ENCODE data around the gene CCN2. TPM values are rescaled to one million over a fixed set of nuclear protein-coding genes. Genes with fewer than 3 reads are reported as not detected.

Gene CCN2
- total RNA-seq, 2 donors from 2014 or later = 821 to 1,207 TPM

DNA sequence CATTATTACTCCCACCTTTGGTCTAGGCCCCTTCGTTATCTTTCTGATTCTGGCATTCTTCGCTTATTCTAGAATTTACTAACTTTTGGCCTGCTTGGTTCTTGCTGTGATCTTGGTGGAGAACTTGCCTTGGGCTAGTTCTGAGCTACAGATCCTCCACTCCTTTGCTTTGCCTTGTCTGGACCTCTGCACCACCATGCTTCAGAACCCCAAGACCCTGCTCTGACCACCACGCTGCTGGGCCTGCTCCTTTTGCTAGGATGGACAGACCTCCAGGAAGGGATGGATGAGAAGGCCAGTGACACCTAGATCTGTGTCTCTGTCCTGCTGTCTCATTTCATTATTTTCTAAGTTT, 30.4 kb upstream of the CCN2 start:
- DNase-seq (ENCODE audit: low spot score) = no peak
- no peak overlapping the region for H3K4me3 ChIP-seq
- H3K36me3 ChIP-seq = no peaks in the 10 kb centered on the region
- no peaks in the 10 kb centered on the region for H3K9me3 ChIP-seq
- peak overlapping the region in 1 of 2 donors; percentile 13 for H3K27ac ChIP-seq
- no peak for ATAC-seq (ENCODE audit: insufficient number of reproducible peaks, low FRiP score, low read depth)
- TF ChIP-seq CTCF (IDR thresholded peaks at IDR 0.05) = no peak
- no peaks in the 10 kb centered on the region for H3K27me3 ChIP-seq (replicated peaks; ENCODE audit: insufficient read depth)
- H3K4me1 ChIP-seq (ENCODE audit: control insufficient read depth in 1 of 2, low read depth in 2 of 2) = peaks cover 23 to 80% of the 10 kb centered on the region in 2 donors

- H3K36me3 ChIP-seq = no peaks in the 10 kb centered on the region
- DNase-seq (ENCODE audit: low spot score) (no peak), ATAC-seq (ENCODE audit: insufficient number of reproducible peaks, low FRiP score, low read depth) (no peak)
- H3K9me3 ChIP-seq = no peaks in the 10 kb centered on the region
- peak overlapping the region in 1 of 2 donors; percentile 13 for H3K27ac ChIP-seq
- no peaks in the 10 kb centered on the region for H3K27me3 ChIP-seq (replicated peaks; ENCODE audit: insufficient read depth)
- no peak for TF ChIP-seq CTCF (IDR thresholded peaks at IDR 0.05)
- H3K4me3 ChIP-seq = no peak overlapping the region
- H3K4me1 ChIP-seq (ENCODE audit: control insufficient read depth in 1 of 2, low read depth in 2 of 2) = peaks cover 24 to 86% of the 10 kb centered on the region in 2 donors
Measured at GRCh38 chr6:131980791-131981623, 29.8 kb upstream of the CCN2 start.

- Histone ChIP-seq H3K4me3 (no peak overlapping the region), H3K27ac (no peak overlapping the region), H3K27me3 (replicated peaks; ENCODE audit: insufficient read depth) (no peaks in the 10 kb centered on the region), H3K36me3 (no peaks in the 10 kb centered on the region), H3K4me1 (ENCODE audit: control insufficient read depth in 1 of 2, low read depth in 2 of 2) (peaks cover 24 to 89% of the 10 kb centered on the region in 2 donors), H3K9me3 (no peaks in the 10 kb centered on the region)
- no peak for ATAC-seq (ENCODE audit: insufficient number of reproducible peaks, low FRiP score, low read depth)
- no peak for TF ChIP-seq CTCF (IDR thresholded peaks at IDR 0.05)
- DNase-seq (ENCODE audit: low spot score) = no peak
Measured at GRCh38 chr6:131980338-131980790, 29.2 kb upstream of the CCN2 start.

DNA sequence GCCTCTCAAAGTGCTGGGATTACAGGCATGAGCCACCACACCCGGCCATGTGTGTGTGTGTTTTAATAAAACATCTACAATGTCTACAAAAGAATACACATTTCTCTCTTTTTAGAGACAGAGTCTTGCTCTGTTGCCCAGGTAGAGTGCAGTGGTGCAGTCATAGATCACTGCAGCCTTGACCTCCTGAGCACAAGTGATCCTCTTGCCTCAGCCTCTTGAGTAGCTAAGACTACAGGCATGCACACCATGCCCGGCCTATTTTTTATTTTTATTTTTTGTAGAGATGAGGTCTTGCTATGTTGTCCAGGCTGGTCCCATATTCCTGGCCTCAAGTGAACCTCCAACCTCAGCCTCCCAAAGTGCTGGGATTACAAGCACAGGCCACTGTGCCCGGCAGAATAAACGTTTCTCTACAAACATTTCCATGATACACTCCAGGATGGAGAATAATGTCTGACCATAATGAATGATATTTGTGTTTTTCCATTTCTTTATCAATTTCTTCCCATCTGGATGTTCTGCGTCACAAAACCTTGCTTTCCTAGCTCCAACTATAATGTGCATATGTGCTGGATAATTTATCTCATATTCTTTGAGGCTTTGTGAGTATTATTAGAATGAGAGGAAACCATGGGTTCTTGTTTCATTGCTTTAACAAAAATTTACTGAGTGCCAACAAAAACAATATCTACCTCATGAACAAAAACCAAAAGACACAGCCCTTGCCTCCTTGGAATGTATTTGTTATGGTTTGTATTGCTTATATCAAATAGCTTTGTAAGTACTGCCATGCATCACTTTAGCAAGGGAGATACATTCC, 28.6 kb upstream of the CCN2 start:
- Histone ChIP-seq H3K4me3 (no peak overlapping the region), H3K4me1 (ENCODE audit: control insufficient read depth in 1 of 2, low read depth in 2 of 2) (peaks cover 21 to 88% of the 10 kb centered on the region in 2 donors), H3K36me3 (no peaks in the 10 kb centered on the region), H3K27me3 (replicated peaks; ENCODE audit: insufficient read depth) (no peaks in the 10 kb centered on the region), H3K27ac (peak overlapping the region in 1 of 2 donors; percentile 16), H3K9me3 (no peaks in the 10 kb centered on the region)
- DNase-seq (ENCODE audit: low spot score) (no peak), ATAC-seq (ENCODE audit: insufficient number of reproducible peaks, low FRiP score, low read depth) (no peak)
- no peak for TF ChIP-seq CTCF (IDR thresholded peaks at IDR 0.05)

DNA sequence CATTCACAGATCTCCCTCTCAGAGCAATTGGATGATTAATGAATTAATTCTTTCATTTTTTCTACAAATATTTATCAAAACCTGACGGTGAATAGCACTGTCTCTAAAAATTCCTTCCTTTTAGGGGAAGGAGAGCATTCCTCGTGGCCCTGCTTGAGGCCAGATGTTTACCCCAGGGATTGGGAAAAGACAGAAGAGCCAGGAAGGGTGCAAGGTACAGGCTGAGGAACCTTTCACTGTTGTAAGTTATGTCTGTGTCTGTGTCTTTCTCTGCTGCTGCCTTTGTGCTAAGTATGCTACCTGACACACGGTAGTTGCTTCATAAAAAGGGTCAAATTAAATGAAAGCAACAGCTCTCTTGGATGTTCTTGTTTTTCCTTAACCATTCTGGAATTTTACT, 27.4 kb upstream of the CCN2 start:
- Histone ChIP-seq H3K4me3 (no peak overlapping the region), H3K27ac (peak overlapping the region in 1 of 2 donors; percentile 23), H3K4me1 (ENCODE audit: control insufficient read depth in 1 of 2, low read depth in 2 of 2) (peaks cover 17 to 84% of the 10 kb centered on the region in 2 donors), H3K27me3 (replicated peaks; ENCODE audit: insufficient read depth) (no peaks in the 10 kb centered on the region), H3K36me3 (no peaks in the 10 kb centered on the region), H3K9me3 (no peaks in the 10 kb centered on the region)
- DNase-seq (ENCODE audit: low spot score) = no peak
- TF ChIP-seq CTCF (IDR thresholded peaks at IDR 0.05) = no peak
- no peak for ATAC-seq (ENCODE audit: insufficient number of reproducible peaks, low FRiP score, low read depth)
